ENCODE results near the gene PHKG2. TPM values are rescaled to one million over a fixed set of nuclear protein-coding genes. Genes with fewer than 3 reads are reported as not detected.

Gene PHKG2
- total RNA-seq, 2 experiments from 2014 or later = 24.1 to 27.9 TPM

DNA sequence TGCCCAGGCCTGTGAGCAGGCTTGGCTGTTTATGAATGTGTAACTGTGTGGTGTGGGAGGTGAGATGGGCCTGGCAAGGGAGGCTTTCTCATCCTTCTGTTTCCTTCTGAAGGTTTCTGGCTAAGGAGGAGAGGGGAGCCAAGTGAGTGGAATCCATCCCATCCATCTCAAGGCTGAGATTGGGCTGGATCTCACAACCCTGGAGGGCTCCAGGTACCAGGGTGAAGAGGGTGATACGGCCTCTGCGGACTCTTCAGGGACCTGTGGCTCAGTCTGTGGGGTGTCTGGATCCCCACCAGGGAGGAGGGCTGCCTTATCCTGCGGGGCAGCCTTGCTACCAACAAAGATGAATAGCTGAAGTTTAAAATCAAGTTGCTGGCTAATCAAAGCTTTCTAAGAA, 31.8 kb downstream of the PHKG2 start:
- H3K4me1 Mint-ChIP-seq (ENCODE audit: low read depth) = peaks cover 12% of the 10 kb centered on the region
- ChIA-PET CTCF (no interaction called here), POLR2A (no interaction called here)
- H3K27ac Mint-ChIP-seq = no peak overlapping the region
- H3K27me3 Mint-ChIP-seq = no peaks in the 10 kb centered on the region
- no peak overlapping the region for H3K4me3 Mint-ChIP-seq
- intact Hi-C loops (cut with micrococcal nuclease) = no loop called here
- no peaks in the 10 kb centered on the region for H3K9me3 Mint-ChIP-seq
- peaks cover 13% of the 10 kb centered on the region for H3K36me3 Mint-ChIP-seq
- no peak for DNase-seq

DNA sequence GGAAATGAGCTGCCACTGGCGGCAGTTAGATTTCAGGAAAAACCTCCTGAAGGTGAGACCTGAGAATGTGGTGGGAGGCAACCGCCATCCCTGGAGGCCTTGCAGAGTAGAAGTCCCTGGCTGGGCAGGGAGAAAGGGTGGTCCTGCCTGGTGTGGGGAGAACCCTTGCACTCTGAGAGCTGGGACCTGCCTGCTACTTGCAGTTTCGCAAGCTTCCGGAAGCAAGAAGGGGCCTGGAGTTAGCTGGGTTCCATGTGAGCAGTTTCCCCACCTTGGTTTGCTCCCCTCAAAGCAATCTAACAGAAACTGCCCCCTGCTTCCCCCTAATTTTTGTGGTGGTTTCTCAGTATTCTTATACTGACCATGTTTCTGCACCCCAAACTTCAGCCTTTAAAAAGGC, 32.3 kb downstream of the PHKG2 start:
- H3K4me1 Mint-ChIP-seq (ENCODE audit: low read depth) = peaks cover 8% of the 10 kb centered on the region
- POLR2A ChIA-PET = no interaction called here
- no peaks in the 10 kb centered on the region for H3K9me3 Mint-ChIP-seq
- no peaks in the 10 kb centered on the region for H3K27me3 Mint-ChIP-seq
- peaks cover 9% of the 10 kb centered on the region for H3K36me3 Mint-ChIP-seq
- H3K4me3 Mint-ChIP-seq = no peak overlapping the region
- CTCF ChIA-PET = no interaction called here
- H3K27ac Mint-ChIP-seq = no peak overlapping the region
- intact Hi-C loops (cut with micrococcal nuclease) = no loop called here
- DNase-seq = no peak

DNA sequence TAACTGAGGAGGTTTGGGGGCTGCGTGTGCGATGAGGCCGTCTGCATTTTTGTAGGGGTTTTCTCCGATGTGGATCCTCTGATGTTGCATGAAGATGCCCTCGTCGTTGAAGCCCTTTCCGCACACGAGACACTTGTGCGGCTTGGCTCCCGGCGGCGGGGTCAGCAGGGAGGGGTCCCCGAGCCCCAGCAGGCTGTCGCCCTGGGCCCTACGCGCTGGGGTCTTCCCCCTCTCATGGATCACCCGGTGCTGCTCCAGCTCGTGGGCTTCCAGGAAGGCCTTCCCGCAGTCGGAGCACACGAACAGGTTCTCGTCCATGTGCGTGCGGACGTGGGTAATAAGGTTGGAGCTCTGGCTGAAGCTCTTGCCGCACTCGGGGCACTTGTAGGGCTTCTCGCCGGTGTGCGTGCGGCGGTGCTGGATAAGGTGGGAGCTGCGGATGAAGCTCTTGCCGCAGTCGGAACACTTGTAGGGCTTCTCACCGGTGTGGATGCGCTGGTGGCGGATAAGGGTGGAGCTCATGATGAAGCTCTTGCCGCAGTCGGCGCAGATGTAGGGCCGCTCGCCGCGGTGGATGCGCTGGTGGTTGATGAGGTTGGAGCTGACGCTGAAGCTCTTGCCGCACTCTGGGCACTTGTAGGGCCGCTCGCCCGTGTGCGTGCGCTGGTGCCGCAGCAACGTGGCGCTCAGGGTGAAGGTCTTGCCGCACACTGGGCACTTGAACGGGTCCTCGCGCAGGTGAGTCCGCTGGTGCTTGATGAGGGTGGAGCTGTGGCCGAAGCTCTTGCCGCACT, 34.5 kb downstream of the PHKG2 start:
- H3K4me1 Mint-ChIP-seq (ENCODE audit: low read depth) = peaks cover 12% of the 10 kb centered on the region
- H3K27me3 Mint-ChIP-seq = peaks cover 4% of the 10 kb centered on the region
- H3K27ac Mint-ChIP-seq = no peak overlapping the region
- no peak overlapping the region for H3K4me3 Mint-ChIP-seq
- ChIA-PET CTCF (interaction anchor here (0.6 to 1.9 kb wide), 2 partner anchors 10 to 31 kb away, joined by 3 to 7 read pairs; no protein-coding TSS in a partner anchor), POLR2A (interaction anchor here (1.2 kb wide), 1 partner anchor 22 kb away, joined by 3 read pairs; no protein-coding TSS in a partner anchor)
- H3K36me3 Mint-ChIP-seq = peaks cover 5% of the 10 kb centered on the region
- H3K9me3 Mint-ChIP-seq = no peaks in the 10 kb centered on the region
- DNase-seq = no peak
- intact Hi-C loops (cut with micrococcal nuclease) = no loop called here

DNA sequence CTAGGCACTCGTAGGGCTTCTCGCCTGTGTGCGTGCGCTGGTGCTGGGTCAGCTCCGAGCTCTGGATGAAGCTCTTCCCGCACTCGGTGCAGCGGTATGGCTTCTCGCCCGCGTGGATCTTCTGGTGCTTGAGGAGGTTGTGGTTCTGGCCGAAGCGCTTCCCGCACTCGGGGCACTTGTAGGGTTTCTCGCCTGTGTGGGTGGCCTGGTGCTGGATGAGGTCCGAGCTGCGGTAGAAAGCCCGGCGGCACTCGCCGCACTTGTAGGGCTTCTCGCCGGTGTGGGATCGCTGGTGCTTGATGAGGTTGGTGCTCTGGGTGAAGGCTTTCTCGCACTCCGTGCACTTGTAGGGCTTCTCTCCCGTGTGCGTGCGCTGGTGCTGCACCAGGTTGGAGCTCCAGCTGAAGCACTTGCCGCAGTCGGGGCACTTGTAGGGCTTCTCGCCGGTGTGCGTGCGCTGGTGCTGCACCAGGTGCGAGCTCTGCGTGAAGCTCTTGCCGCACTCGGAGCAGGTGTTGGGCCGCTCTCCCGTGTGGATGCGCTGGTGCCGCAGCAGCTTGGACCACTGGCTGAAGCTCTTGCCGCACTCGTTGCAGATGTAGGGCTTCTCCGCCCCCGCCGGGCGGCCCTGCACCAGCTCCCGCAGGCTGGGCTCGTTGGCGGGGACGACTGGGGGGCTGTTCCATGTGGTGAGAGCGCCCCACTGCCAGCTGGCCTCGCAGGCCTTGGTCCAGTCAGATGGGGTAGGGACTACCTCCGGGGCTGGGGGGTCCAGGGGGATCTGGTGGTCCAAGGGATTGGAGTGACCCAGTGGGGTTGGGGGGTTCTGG, 35.3 kb downstream of the PHKG2 start:
- intact Hi-C loops (cut with micrococcal nuclease) = no loop called here
- CTCF ChIA-PET = interaction anchor here (1.0 to 1.9 kb wide), 2 partner anchors 31 to 158 kb away, joined by 3 to 7 read pairs; no protein-coding TSS in a partner anchor
- DNase-seq = no peak
- H3K9me3 Mint-ChIP-seq = no peaks in the 10 kb centered on the region
- peaks cover 4% of the 10 kb centered on the region for H3K27me3 Mint-ChIP-seq
- POLR2A ChIA-PET = interaction anchor here (0.5 to 1.2 kb wide), 2 partner anchors 22 to 28 kb away, joined by 3 read pairs; no protein-coding TSS in a partner anchor
- no peak overlapping the region for H3K4me3 Mint-ChIP-seq
- peaks cover 12% of the 10 kb centered on the region for H3K4me1 Mint-ChIP-seq (ENCODE audit: low read depth)
- peaks cover 5% of the 10 kb centered on the region for H3K36me3 Mint-ChIP-seq
- no peak overlapping the region for H3K27ac Mint-ChIP-seq

DNA sequence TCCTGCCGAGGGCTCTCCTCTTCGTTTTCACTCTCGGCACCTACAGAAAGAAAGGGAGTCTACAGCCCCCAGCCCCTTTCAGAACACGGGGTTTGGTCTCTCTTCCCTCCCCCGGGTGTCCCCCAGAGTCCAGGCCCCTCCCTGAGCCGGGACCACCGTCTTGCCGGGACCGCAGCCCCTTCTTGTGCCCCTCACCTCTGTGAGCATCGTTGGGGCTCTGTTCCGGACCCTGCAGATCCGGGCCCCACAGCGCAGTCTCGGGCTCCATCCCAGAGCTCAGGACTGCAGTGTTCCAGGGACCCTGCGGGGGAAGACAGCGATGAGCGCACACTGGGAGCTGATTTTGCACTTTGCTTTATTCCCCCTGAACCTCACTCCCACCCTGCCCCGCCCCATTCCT, 36.0 kb downstream of the PHKG2 start:
- Mint-ChIP-seq H3K27ac (no peak overlapping the region), H3K36me3 (peaks cover 5% of the 10 kb centered on the region)

DNA sequence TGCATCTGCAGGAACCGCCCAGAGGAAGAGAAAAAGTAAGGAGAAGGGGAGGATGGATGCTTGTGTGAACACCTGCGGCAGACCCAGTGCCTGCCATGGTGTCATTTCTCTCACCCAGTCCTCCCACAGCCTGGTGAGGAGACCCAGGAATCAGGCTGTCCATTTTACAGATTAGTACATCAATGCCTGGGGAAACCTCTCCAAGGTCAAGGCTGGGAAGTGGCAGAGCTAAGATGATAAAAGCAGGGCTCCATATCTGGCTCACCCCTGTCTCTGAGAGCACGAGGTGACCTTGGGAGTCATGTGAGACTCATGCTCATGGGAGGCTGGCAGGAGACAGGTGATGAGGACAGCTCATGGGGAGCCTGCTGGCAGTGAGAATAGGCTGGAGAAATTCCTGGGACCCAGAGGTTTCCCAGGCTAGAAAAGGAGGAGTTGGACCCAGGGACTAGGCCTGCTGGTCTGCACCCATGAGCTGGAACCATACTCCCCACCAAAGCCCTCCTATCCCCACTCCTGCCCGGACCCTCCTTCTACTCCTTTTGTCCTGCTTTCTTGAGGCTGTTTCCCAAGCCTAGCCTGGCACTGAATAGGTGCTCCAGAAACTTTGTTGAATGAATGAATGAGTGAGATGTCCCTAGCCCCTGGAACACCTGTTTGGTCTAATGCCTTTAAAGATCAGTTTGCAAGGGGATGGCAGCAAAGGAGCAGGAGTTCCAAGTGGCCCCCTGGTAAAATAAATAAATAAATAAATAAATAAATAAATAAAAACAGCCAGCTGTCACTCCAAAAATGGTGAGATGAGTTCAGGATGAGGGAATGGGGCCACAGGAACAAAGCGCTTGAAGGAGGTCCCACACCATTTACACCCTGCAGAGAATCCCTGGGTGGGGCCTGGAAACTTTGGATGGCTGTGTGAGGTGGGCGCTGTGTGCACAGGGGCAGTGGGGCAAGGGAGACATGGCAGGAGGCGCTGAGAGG, 37.2 kb downstream of the PHKG2 start:
- DNase-seq = no peak
- H3K27me3 Mint-ChIP-seq = peaks cover 4% of the 10 kb centered on the region
- ChIA-PET CTCF (interaction anchor here (0.6 to 1.3 kb wide), 2 partner anchors 29 to 80 kb away, joined by 3 to 6 read pairs; no protein-coding TSS in a partner anchor), POLR2A (interaction anchor here (0.6 kb wide), 1 partner anchor 157 kb away, joined by 4 read pairs; no protein-coding TSS in a partner anchor)
- peaks cover 5% of the 10 kb centered on the region for H3K36me3 Mint-ChIP-seq
- intact Hi-C loops (cut with micrococcal nuclease) = no loop called here
- peaks cover 12% of the 10 kb centered on the region for H3K4me1 Mint-ChIP-seq (ENCODE audit: low read depth)
- H3K4me3 Mint-ChIP-seq = peak overlapping the region; percentile 77
- no peaks in the 10 kb centered on the region for H3K9me3 Mint-ChIP-seq
- no peak overlapping the region for H3K27ac Mint-ChIP-seq

More for the DNA sequence above, 36.0 kb downstream of the PHKG2 start:
- H3K27me3 Mint-ChIP-seq = peaks cover 4% of the 10 kb centered on the region
- DNase-seq = no peak
- ChIA-PET POLR2A (interaction anchor here (0.5 kb wide), 1 partner anchor 28 kb away, joined by 3 read pairs; no protein-coding TSS in a partner anchor), CTCF (interaction anchor here (1.0 to 1.9 kb wide), 2 partner anchors 30 to 158 kb away, joined by 3 to 7 read pairs; no protein-coding TSS in a partner anchor)
- peaks cover 12% of the 10 kb centered on the region for H3K4me1 Mint-ChIP-seq (ENCODE audit: low read depth)
- intact Hi-C loops (cut with micrococcal nuclease) = no loop called here
- H3K9me3 Mint-ChIP-seq = no peaks in the 10 kb centered on the region
- no peak overlapping the region for H3K4me3 Mint-ChIP-seq

DNA sequence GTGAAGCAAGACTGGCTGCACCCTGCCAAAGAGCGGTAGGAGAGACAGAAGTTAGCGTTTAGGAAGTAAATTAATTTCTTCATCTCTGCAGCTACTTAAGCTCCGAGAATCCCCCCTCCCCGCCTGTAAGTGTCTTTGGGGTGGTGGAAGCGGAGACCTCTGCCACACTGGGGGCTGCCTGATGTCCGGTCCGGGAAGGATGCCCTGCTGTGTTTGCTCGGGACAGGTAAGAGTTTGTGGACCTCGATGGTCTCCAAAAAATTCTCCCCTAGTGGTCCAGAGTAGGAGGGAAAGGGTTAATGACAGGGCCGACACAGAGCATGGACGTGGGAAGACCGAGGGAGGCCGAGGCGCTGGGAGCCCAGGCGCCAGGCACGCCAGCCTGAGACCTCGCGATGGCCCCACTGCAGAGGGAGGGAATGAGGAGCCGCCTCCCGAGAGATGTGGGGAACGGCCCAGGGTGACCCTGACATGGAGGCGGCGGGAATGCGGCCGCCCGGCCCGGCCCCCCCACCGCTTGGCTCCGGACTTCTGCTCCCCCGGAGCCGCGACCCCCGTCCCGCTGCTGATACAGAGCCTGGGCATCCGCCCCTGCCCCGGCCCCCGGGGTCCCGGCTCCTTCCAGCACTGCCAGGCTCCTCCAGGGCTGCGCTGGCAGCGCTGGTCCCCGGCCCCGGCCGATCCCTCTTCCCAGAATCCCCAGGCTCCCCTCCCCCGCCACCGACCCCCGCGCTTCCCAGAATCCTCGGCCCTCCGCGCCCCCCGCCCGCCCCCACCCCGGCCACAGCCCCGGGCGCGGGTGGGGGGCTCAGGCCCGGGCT, 38.1 kb downstream of the PHKG2 start:
- peaks cover 5% of the 10 kb centered on the region for H3K36me3 Mint-ChIP-seq
- peak; percentile 30 for DNase-seq
- H3K27me3 Mint-ChIP-seq = peaks cover 4% of the 10 kb centered on the region
- ChIA-PET CTCF (interaction anchor here (1.0 kb wide), 2 partner anchors 19 to 28 kb away, joined by 3 to 4 read pairs; no protein-coding TSS in a partner anchor), POLR2A (interaction anchor here (1.0 kb wide), 1 partner anchor 19 kb away, joined by 3 read pairs; no protein-coding TSS in a partner anchor)
- H3K4me3 Mint-ChIP-seq = peak overlapping the region; percentile 77
- H3K4me1 Mint-ChIP-seq (ENCODE audit: low read depth) = peaks cover 12% of the 10 kb centered on the region
- no peak overlapping the region for H3K27ac Mint-ChIP-seq
- intact Hi-C loops (cut with micrococcal nuclease) = no loop called here
- H3K9me3 Mint-ChIP-seq = no peaks in the 10 kb centered on the region

DNA sequence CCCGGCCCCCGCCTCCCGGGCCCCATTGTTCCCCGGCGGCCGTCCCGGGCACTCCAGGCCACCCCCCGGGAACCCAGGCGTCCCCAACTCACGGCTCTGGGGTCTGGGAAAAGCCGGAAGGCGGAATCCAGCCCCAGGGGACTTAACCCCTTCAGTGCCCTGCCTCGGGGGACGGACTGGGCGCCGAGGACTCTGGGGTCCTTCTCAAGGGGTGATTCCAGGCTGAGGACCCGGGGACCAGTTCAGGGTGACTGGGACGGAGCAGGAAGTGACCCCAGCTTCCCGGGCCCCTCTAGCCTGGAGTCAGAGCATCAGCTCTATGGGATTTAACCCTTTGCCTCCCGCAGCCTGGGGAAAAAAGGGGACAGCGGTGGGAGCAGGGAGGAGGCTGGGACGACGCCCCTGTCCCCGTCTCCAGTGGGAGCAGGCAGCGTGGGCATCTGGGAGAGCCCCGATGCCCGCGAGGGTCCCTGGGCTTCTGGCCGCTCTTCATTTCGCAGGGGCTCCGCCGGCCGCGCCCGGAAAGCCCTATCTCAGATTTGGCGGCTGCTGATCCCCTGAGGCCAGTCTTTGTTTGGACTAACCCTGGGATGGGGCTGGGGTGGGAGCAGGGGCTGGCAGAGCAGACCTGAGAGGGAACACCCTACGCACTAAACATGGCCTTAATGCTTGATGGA, 38.8 kb downstream of the PHKG2 start, which contains the start of gene ZNF629:
Gene ZNF629 (minus strand): TSS at position 270 of the 677 bp plus-strand sequence. CDS start 2,723 bp downstream, outside the sequence.
- Mint-ChIP-seq H3K9me3 (no peaks in the 10 kb centered on the region), H3K27ac (no peak within 1 kb of the TSS), H3K4me3 (peak within 1 kb of the TSS; percentile 77), H3K36me3 (peaks cover 5% of the 10 kb centered on the region), H3K4me1 (ENCODE audit: low read depth) (peaks cover 12% of the 10 kb centered on the region), H3K27me3 (peaks cover 4% of the 10 kb centered on the region)
- ChIA-PET POLR2A (interaction anchor here (1.0 to 1.2 kb wide), 2 partner anchors 10 to 18 kb away, joined by 3 read pairs; no protein-coding TSS in a partner anchor), CTCF (interaction anchor here (1.0 kb wide), 2 partner anchors 18 to 27 kb away, joined by 3 to 4 read pairs; no protein-coding TSS in a partner anchor)
- intact Hi-C loops (cut with micrococcal nuclease) = loop anchor here (1.0 kb wide), 1 partner anchor 19 kb away; no protein-coding TSS in a partner anchor
- DNase-seq = peak; percentile 31

DNA sequence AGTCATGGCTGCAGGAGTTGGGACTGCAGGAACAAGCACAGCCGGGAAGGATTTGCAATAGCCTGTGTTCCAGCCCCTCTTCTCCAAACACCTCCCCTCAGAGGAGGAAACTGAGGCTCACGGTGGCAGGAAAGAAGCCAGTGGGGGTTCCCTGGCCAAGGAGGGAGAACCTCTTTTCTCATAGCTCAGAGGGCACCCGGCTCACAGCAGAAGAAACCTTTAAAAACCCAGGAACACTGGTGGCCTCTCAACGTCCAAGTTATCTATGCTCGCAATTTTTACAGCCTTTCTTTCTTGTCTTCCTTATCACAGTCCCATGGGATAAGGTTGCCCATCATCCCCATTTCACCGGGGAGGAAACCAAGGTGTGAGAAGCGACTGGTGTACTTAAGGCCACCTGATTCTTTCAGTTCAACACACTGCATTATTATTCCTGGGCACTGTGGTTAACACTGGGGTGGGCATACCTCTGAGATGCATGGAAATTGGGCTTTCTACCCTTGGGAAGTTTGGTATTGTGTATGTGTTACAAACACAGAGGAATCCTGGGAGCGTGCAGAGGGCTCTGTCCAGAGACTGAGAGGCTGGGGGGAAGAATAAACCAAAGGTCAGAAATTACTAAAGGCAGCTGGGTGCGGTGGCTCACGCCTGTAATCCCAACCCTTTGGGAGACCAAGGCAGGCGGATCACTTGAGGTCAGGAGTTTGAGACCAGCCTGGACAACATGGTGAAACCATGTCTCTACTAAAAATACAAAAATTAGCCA, 39.6 kb downstream of the PHKG2 start:
- Mint-ChIP-seq H3K9me3 (no peaks in the 10 kb centered on the region), H3K27ac (no peak overlapping the region), H3K27me3 (peaks cover 4% of the 10 kb centered on the region), H3K4me3 (peak overlapping the region; percentile 77), H3K36me3 (peaks cover 5% of the 10 kb centered on the region), H3K4me1 (ENCODE audit: low read depth) (peaks cover 12% of the 10 kb centered on the region)
- ChIA-PET CTCF (interaction anchor here (1.0 kb wide), 2 partner anchors 18 to 26 kb away, joined by 3 to 4 read pairs; no protein-coding TSS in a partner anchor), POLR2A (interaction anchor here (1.0 to 1.2 kb wide), 2 partner anchors 11 to 18 kb away, joined by 3 read pairs; no protein-coding TSS in a partner anchor)
- intact Hi-C loops (cut with micrococcal nuclease) = loop anchor here (1.0 kb wide), 1 partner anchor 19 kb away; no protein-coding TSS in a partner anchor
- no peak for DNase-seq
